Heart left ventricle (tissue), 16 donors: ENCODE measurements around the gene ESRRG. TPM values are rescaled to one million over a fixed set of nuclear protein-coding genes. Genes with fewer than 3 reads are reported as not detected.

Experiments used
- ATAC-seq, 4 donors: fragments of 200-7000 bp; cut with Tn5 transposase; one replicate each; pipeline ENCODE4 v1.9.1; 2020 to 2022; ENCODE audit warnings: moderate library complexity in 4 of 4, mild to moderate bottlenecking in 3 of 4, moderate number of reproducible peaks in 1 of 4
- DNase-seq, 5 donors: peaks; one replicate each; pipeline ENCODE4 v3.0.0-alpha.2; 2020
- H3K27ac ChIP-seq, 12 donors: fragments of 200-600 bp; sonication (generic) in 4 of 12; one replicate each; pipeline versions ENCODE4 v1.5.0 to v1.8.0; 2016 to 2022; ENCODE audit warnings: mild to moderate bottlenecking in 2 of 12
- H3K27me3 ChIP-seq, 9 donors: fragments of 200-600 bp; sonication (generic) in 2 of 9; one replicate each; pipeline versions ENCODE4 v1.5.1 to v1.8.0; 2016 to 2022; ENCODE audit warnings: mild to moderate bottlenecking in 3 of 9
- H3K36me3 ChIP-seq, 9 donors: fragments of 200-600 bp; sonication (generic) in 2 of 9; one replicate each; pipeline versions ENCODE4 v1.5.0 to v1.8.0; 2018 to 2022; ENCODE audit warnings: mild to moderate bottlenecking in 2 of 9
- H3K4me1 ChIP-seq, 12 donors: fragments of 200-600 bp; sonication (generic) in 4 of 12; one replicate each; pipeline versions ENCODE4 v1.5.0 to v1.8.0; 2016 to 2022; ENCODE audit warnings: mild to moderate bottlenecking in 3 of 12
- H3K4me3 ChIP-seq, 12 donors: fragments of 200-600 bp; sonication (generic) in 4 of 12; one replicate each; pipeline versions ENCODE4 v1.5.0 to v1.8.0; 2017 to 2022; ENCODE audit warnings: mild to moderate bottlenecking in 9 of 12, moderate library complexity in 4 of 12
- H3K9me3 ChIP-seq, 12 donors: fragments of 200-600 bp; sonication (generic) in 4 of 12; one replicate each; pipeline versions ENCODE4 v1.5.0 to v1.8.0; 2016 to 2022; ENCODE audit warnings: mild to moderate bottlenecking in 1 of 12
- POLR2A ChIP-seq, 2 donors: fragments of 450-650 bp; IDR thresholded peaks; one replicate each; pipeline ENCODE4 v1.6.1; 2017; ENCODE audit warnings: antibody characterized with exemption in 2 of 2, mild to moderate bottlenecking in 2 of 2, moderate library complexity in 2 of 2
- WGBS, 4 donors: extraction: QIAGEN DNeasy Blood & Tissue Kit in 2 of 4; methylation state at CpG; one replicate each; pipeline versions ENCODE4 v1.1.5 to v1.1.7; 2013 to 2018; 5-methylcytosine and 5-hydroxymethylcytosine counted together
- intact Hi-C, 10 donors: fragments of 100-400 bp; cut with DNase I; formaldehyde crosslinking; loops; one replicate each; pipeline versions ENCODE4 v1.11.1 to v1.14.2; 2022
- polyA plus RNA-seq, 2 donors: library from polyadenylated mRNA; stranded (reverse); fragments of 200-250 nt; gene quantifications; one replicate each; pipeline ENCODE4 v1.2.3, GENCODE V29; 2013
- total RNA-seq, 9 donors: library from RNA; depleted of rRNA in 2 of 9; stranded (reverse); fragments of >200 nt in 2 of 9; fragmentation: NEBNext Ultra II Directional in 3 of 9; extraction: Animal tissue kit (Norgen Biotek cat#: 25700) in 3 of 9; gene quantifications; one replicate each; pipeline versions ENCODE4 v1.1.0 to v1.2.4, GENCODE V29; 2016 to 2023
- TF ChIP-seq, protein P1 (sequence below), 12 donors: fragments of 200-600 bp; sonication (generic) in 4 of 12; IDR thresholded peaks; one replicate each; pipeline versions ENCODE4 v1.5.0 to v1.8.0; 2018 to 2022; ENCODE audit warnings: antibody characterized with exemption in 12 of 12, mild to moderate bottlenecking in 5 of 12
- donor health status: ischemic (EF 13 %, LVEDD 7.1; RV severe dilation, severe dysfunction).
- donor health status: healthy with polysubstance abuse.
- donor health status: DM: no; HTN: yes; CAD: no.
- donor health status: DM: no; HTN: no; CAD: no.
- donor health status: ischemic (EF 25% LVEDD 6.9; RV normal size, moderate dysfunction).
- donor health status: ischemic (EF 25% LVEDD 5.7; RV mildly dilated, moderate dysfunction).
- donor health status: healthy.
- donor health status: DM: yes; HTN: yes; CAD: no.
- donor health status: ischemic (EF 35%, LVEDD 5.7; RV mildly dilated, moderate dysfunction).
- donor health status: nonischemic (EF 11% LVEDD 7.7; RV severe dilation, severe dysfunction).
- donor health status: DM: yes; HTN: yes; CAD: no.
- donor health status: PGD.
- donor health status: ischemic (EF 29% LVEDD 5.4; RV normal size, mild dysfunction).
- donor health status: nonischemic (EF 23%, LVEDD 6.1; RV moderate dilation, normal function).

ESRRG gene
- total and polyA plus RNA-seq, 11 donors, result 5.4 to 45.2 (median 31.3) TPM

DNA sequence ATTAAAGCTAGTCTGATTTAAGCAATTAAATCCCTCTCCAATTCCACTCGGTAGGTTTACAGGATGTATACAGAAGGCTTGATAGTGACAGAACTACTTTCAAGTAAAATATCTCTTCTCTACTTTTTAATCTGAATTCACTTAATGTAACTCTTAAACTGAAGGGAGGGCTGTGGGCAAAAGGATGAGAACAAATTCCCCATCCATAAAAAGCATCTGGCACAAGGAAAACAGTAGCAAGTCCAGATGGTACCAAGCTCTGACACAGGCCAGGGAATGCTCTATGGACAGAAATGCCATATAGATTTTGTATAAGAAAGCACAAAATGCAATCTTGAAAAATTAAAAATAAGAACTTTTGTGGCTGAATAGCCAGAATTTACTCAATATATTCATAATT lies 246.9 kb downstream of the ESRRG start:
- no peaks in the 10 kb centered on the region for H3K36me3 ChIP-seq
- DNase-seq (no peak), ATAC-seq (no peak)
- WGBS, 4 donors, result 88 to 94% (median 90%) methylated on average over 1 of the region's 1 CpG
- H3K27me3 ChIP-seq, result no peaks in the 10 kb centered on the region
- H3K9me3 ChIP-seq, result no peaks in the 10 kb centered on the region
- no peak overlapping the region for H3K27ac ChIP-seq
- intact Hi-C loops, result no loop called here
- no peak overlapping the region for H3K4me3 ChIP-seq
- H3K4me1 ChIP-seq, result no peaks in the 10 kb centered on the region
- no peak for TF ChIP-seq POLR2A (IDR thresholded peaks at IDR 0.05)
- TF ChIP-seq, protein P1, sequence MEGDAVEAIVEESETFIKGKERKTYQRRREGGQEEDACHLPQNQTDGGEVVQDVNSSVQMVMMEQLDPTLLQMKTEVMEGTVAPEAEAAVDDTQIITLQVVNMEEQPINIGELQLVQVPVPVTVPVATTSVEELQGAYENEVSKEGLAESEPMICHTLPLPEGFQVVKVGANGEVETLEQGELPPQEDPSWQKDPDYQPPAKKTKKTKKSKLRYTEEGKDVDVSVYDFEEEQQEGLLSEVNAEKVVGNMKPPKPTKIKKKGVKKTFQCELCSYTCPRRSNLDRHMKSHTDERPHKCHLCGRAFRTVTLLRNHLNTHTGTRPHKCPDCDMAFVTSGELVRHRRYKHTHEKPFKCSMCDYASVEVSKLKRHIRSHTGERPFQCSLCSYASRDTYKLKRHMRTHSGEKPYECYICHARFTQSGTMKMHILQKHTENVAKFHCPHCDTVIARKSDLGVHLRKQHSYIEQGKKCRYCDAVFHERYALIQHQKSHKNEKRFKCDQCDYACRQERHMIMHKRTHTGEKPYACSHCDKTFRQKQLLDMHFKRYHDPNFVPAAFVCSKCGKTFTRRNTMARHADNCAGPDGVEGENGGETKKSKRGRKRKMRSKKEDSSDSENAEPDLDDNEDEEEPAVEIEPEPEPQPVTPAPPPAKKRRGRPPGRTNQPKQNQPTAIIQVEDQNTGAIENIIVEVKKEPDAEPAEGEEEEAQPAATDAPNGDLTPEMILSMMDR (IDR thresholded peaks at IDR 0.05), result no peak

GRCh38 chr1:216475659-216476276 lies 247.5 kb downstream of the ESRRG start:
- Histone ChIP-seq H3K27me3 (no peaks in the 10 kb centered on the region), H3K27ac (no peak overlapping the region), H3K4me3 (no peak overlapping the region), H3K9me3 (no peaks in the 10 kb centered on the region), H3K36me3 (no peaks in the 10 kb centered on the region), H3K4me1 (no peaks in the 10 kb centered on the region)
- TF ChIP-seq POLR2A (IDR thresholded peaks at IDR 0.05), result no peak
- TF ChIP-seq, protein P1 (IDR thresholded peaks at IDR 0.05), result no peak
- DNase-seq (no peak), ATAC-seq (no peak)
- 25 to 77% (median 61%) methylated on average over 1 of the region's 1 CpG for WGBS, 4 donors
- intact Hi-C loops, result no loop called here

GRCh38 chr1:216466162-216466801 lies 256.9 kb downstream of the ESRRG start:
- H3K36me3 ChIP-seq, result no peaks in the 10 kb centered on the region
- H3K4me1 ChIP-seq, result no peaks in the 10 kb centered on the region
- TF ChIP-seq, protein P1 (IDR thresholded peaks at IDR 0.05), result no peak
- TF ChIP-seq POLR2A (IDR thresholded peaks at IDR 0.05), result no peak
- WGBS, 4 donors, result 82 to 85% (median 83%) methylated on average over 3 of the region's 3 CpGs
- no peak for ATAC-seq
- DNase-seq, result no peak
- intact Hi-C loops, result no loop called here
- no peak overlapping the region for H3K27ac ChIP-seq
- no peaks in the 10 kb centered on the region for H3K27me3 ChIP-seq
- no peaks in the 10 kb centered on the region for H3K9me3 ChIP-seq
- no peak overlapping the region for H3K4me3 ChIP-seq

GRCh38 chr1:216464489-216464888 lies 258.7 kb downstream of the ESRRG start:
- Histone ChIP-seq H3K4me3 (no peak overlapping the region), H3K9me3 (no peaks in the 10 kb centered on the region), H3K27me3 (no peaks in the 10 kb centered on the region), H3K27ac (no peak overlapping the region), H3K4me1 (no peaks in the 10 kb centered on the region), H3K36me3 (no peaks in the 10 kb centered on the region)
- intact Hi-C loops, result no loop called here
- TF ChIP-seq, protein P1 (IDR thresholded peaks at IDR 0.05), result no peak
- no peak for TF ChIP-seq POLR2A (IDR thresholded peaks at IDR 0.05)
- ATAC-seq (no peak), DNase-seq (no peak)
- 66 to 76% (median 69%) methylated on average over 1 of the region's 1 CpG for WGBS, 4 donors
